Neural cell (in vitro differentiated cells): ENCODE results near the gene CXCL13.

Source experiments
- POLR2AphosphoS5 ChIP-seq: IDR thresholded peaks from 2 replicates; pipeline ENCODE4 v1.6.1; 2012
- SMC3 ChIP-seq: fragments of 450-650 bp; conservative IDR thresholded peaks from 2 replicates; pipeline ENCODE4 v1.6.1; 2014; ENCODE audit warnings: antibody characterized with exemption, mild to moderate bottlenecking, moderate library complexity; ENCODE audit not compliant: poor library complexity
- TAF1 ChIP-seq: IDR thresholded peaks from 2 replicates; pipeline ENCODE4 v1.6.1; 2012; ENCODE audit warnings: low read depth

DNA sequence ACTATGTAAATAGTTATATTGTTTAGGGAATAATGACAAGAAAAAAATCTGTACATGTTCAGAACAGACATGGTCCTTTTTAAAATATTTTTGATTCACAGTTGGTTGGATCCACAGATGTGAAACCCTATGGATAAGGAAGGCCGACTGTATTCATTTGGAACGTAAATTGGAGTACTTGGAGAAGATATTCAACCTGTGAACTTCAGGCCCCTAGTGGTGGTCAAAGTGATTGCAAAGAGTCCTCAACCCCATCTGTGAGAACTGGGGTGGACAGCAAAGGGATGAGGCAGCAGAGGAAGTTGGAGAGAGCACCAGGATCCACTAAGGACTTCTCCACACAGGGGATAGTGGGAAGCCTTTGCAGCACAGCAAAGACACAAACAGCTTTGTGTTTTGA lies 6.2 kb upstream of the CXCL13 start:
- TF ChIP-seq POLR2AphosphoS5 (no peak), TAF1 (no peak), SMC3 (no peak)
